Choroid plexus epithelial cell (primary cell): Measurements from ENCODE around the gene ASB13.

Experiments used
- DNase-seq: peaks from one replicate; pipeline ENCODE4 v3.0.0-alpha.2; 2010; ENCODE audit warnings: low read depth
- H3K4me3 ChIP-seq: 2 replicates; pipeline ENCODE4 v1.5.1; 2011; ENCODE audit warnings: low read depth, mild to moderate bottlenecking, control low read depth, low read length, moderate library complexity
- TF ChIP-seq, protein P1 (sequence below): conservative IDR thresholded peaks from 2 replicates; pipeline ENCODE4 v1.5.1; 2011; ENCODE audit warnings: low read depth, mild to moderate bottlenecking, control low read depth, inconsistent platforms, low read length, moderate library complexity

ASB13 gene

DNA sequence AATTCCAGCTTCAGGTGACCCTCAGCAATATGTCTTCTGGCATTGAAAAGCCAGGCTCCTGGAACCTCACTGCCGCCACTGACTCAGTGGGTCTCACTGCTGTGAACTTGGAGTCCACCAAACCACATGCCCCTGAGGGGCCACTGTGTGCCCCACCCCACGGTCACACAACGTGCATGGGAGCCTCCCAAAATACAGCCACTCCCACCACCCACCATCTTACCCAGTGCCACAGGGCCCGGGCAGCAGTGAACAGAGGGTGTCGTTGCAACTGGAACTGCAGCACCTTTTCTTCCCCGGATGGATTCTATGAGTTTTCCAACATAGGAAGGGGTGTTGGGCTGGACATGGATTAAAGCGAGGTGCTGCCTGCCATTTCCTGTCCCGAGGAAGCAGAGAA lies 60.1 kb downstream of the ASB13 start:
- TF ChIP-seq, protein P1, sequence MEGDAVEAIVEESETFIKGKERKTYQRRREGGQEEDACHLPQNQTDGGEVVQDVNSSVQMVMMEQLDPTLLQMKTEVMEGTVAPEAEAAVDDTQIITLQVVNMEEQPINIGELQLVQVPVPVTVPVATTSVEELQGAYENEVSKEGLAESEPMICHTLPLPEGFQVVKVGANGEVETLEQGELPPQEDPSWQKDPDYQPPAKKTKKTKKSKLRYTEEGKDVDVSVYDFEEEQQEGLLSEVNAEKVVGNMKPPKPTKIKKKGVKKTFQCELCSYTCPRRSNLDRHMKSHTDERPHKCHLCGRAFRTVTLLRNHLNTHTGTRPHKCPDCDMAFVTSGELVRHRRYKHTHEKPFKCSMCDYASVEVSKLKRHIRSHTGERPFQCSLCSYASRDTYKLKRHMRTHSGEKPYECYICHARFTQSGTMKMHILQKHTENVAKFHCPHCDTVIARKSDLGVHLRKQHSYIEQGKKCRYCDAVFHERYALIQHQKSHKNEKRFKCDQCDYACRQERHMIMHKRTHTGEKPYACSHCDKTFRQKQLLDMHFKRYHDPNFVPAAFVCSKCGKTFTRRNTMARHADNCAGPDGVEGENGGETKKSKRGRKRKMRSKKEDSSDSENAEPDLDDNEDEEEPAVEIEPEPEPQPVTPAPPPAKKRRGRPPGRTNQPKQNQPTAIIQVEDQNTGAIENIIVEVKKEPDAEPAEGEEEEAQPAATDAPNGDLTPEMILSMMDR: no peak
- no peak overlapping the region for H3K4me3 ChIP-seq
- no peak for DNase-seq

DNA sequence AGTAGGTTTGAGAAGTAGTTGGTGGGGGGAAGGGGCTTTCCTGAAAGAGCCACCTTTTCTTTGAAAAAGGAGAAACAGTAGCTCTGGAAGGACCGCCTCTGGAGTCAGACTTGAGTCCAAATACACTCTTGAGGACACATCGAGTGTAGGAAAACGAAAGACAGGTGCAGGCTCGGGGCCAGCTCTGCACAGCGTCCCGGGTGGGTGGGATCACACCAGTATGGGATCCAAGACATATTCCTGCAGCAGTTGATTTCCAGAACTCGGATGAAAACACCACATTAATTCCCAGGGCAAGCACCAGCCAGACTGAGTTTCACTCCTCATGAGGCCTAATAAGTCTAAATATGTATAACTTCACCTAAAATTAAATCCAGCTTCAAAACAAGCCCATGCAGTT lies 61.4 kb downstream of the ASB13 start:
- no peak for DNase-seq
- no peak overlapping the region for H3K4me3 ChIP-seq
- TF ChIP-seq, protein P1: no peak

DNA sequence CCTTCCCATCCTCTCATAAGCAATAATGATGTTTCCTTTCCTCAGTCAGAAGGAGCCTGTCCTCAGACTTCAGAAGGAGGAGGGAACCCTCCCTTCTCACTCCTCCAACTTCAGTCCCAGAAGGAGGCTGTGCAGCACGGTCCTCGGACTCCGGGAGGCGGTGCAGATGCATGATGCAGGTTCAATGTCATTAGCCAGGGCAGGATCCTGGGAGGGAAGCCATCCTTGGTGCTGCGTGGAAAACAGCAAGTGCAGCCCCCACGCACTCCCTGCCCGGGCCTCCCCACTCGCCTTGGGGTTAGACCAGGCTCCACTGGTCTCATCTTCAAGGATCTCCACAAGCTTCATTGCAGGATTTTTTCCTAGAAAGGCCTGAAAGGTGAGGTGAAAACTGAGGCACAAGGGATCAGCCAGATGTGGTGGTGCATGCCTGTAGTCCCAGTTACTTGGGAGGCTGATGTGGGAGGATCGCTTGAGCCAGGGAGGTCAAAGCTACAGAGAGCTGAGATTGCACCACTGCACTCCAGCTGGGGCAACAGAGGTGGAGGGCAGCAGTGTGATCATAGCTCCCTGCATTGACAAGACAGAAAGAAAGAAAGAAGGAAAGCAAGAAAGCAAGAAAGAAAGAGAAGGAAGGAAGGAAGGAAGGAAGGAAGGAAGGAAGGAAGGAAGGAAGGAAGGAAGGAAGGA lies 62.0 kb downstream of the ASB13 start:
- no peak for DNase-seq
- no peak overlapping the region for H3K4me3 ChIP-seq
- TF ChIP-seq, protein P1: no peak

DNA sequence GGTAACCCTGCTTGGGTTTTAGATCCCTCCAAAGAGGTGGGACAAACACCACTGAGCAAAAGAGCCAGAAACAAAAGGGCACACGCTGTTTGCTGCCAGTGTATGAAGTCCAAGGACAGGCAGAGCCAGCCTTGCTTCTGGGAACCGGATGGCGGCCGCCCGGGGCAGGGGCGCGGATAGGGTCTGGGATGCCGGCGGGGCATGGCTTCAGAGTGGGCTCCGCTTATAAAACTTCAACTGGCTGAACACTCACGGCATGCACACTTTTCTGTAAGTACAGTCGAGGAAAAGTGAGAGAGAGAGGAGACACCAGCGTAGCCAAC lies 62.6 kb downstream of the ASB13 start:
- TF ChIP-seq, protein P1: no peak
- no peak for DNase-seq
- no peak overlapping the region for H3K4me3 ChIP-seq

DNA sequence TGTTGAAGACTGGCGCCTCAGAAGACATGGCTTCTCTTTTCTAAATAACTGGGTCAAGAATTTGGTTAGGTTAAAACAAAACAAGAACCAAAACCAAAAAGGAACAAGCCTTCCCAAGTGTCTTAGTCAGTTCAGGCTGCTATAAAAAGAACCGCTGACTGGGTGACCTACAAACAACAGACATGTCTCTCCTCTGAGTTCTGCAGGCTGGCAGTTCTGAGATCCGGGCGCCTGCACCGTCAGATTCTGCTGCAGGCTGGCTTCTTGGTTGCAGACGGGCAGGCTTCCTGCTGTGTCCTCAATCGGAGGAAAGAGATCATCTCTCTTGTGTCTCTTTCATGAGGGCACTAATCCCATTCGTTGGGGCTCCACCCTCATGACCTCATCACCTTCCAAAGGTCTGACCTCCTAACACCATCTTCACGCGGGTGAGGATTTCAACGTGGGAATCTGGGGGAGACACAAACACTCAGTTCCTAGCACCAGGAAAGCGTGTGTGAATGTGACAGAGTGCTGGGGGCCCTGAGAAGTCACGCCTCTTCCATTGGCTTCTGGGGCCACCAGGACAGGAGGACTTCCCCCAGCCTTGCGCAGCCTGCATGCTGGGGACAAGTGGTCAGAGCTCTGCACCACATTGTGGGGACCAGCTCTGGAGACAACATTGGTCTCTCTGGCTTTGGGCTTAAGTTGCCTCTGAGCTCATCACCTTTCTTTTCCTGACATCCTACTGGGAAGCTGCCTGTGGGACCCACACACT lies 63.1 kb downstream of the ASB13 start:
- TF ChIP-seq, protein P1: no peak
- no peak overlapping the region for H3K4me3 ChIP-seq
- no peak for DNase-seq

DNA sequence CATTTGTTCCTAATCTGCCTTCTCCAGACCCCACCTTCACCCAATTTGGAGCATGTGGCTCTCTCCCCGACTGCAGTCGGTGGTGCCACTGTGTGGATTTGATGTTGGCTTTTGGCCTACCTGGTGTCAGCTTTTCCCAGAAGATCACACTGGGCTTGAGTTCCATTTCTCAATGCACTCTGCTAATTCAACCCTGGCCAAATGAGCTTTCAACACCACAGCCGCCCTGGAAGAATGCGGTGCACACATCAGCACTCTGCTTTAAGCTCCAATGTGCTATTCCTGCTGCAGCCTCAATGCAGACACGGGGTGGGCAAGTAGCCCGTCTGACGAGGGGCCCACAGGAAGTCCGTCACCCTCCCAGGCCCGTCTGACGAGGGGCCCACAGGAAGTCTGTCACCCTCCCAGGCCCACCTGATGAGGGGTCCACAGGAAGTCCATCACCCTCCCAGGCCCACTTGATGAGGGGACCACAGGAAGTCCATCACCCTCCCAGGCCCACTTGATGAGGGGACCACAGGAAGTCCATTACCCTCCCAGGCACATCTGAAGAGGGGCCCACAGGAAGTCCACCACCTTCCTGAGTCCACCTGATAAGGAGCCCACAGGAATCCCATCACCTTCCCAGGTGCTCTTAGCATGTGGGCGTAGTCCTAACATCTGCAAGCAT lies 64.4 kb downstream of the ASB13 start:
- DNase-seq: no peak
- TF ChIP-seq, protein P1: no peak
- H3K4me3 ChIP-seq: no peak overlapping the region

DNA sequence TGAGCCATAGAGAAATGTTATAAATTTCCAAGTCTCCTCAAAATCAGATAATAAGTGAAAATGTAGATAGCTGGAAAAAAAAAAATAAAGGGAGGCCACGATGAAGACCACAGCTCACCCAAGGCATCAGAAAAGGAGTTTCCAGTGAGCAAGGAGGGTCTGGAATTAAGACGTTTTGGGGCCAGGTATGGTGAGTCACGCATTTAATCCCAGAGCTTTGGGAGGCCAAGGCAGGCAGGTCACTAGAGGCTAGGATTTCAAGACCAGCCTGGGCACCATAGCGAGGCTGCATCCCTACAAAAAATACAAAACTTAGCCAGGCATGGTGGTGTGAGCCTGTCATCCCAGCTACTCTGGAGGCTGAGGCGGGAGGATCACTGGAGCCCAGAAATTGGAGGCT lies 65.5 kb downstream of the ASB13 start:
- TF ChIP-seq, protein P1: no peak
- no peak for DNase-seq
- no peak overlapping the region for H3K4me3 ChIP-seq
